ENCODE measurements around the gene ATF3. TPM values are rescaled to one million over a fixed set of nuclear protein-coding genes. Genes with fewer than 3 reads are reported as not detected.

Gene ATF3
- total and polyA plus RNA-seq, 2 of the 4 experiments (the other 2 are of a cell fraction): 9.9 to 12.3 TPM

DNA sequence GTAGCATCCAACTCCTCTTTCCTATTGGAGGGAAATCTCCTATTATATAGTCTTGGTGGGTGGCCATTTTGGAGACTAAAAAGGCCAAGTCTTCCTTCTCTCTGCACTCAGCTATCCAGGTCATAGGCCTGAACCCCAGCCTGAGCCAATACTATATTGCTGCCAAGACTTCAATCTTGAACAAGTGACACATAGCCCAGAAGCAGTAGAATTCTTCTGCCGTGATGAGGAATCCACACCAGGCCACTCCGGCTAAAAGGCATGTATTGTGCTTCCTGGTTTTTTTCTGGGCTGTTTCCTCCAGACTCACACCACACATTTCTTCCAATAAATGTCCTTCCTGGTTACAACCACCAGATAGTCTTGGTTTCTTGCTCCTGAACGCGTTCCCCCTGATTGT lies 43.0 kb downstream of the ATF3 start:
- Histone ChIP-seq H2BK15ac (ENCODE audit: low read depth, low read length) (peak overlapping the region; percentile 58; the same call in 2 of the 3 replicates), H3K79me1 (ENCODE audit: low read depth in 1 of 2, low read length in 2 of 2) (no peaks in the 10 kb centered on the region), H4K5ac (ENCODE audit: low read depth, low read length) (peak overlapping the region; percentile 16; the same call in 1 of the 2 replicates), H3K23ac (ENCODE audit: low read depth, low read length) (no peak overlapping the region), H2AK9ac (replicated peaks; ENCODE audit: low read depth, low read length, poor library complexity) (no peak overlapping the region), H3K27ac (ENCODE audit: insufficient read depth, low read length) (peak overlapping the region; percentile 51; the same call in 1 of the 2 replicates), H2BK5ac (ENCODE audit: low read depth, low read length, poor library complexity, severe bottlenecking) (peak overlapping the region; percentile 69), H3K4me3 (ENCODE audit: insufficient read depth, low read depth, low read length) (no peak overlapping the region), H3K56ac (ENCODE audit: extremely low read depth, insufficient read depth, low read length) (no peak overlapping the region), H3K14ac (replicated peaks; ENCODE audit: low read depth, low read length) (no peak overlapping the region; the same call in 1 of the 2 replicates), H3K4me1 (ENCODE audit: control insufficient read depth, insufficient read depth, low read length) (peaks cover 13% of the 10 kb centered on the region), H2AK5ac (ENCODE audit: low read depth, low read length) (no peak overlapping the region), H3K36me3 (ENCODE audit: control insufficient read depth, insufficient read depth, low read length) (no peaks in the 10 kb centered on the region), H3K9me1 (ENCODE audit: insufficient read depth, low read length) (peaks cover 18% of the 10 kb centered on the region), H2BK20ac (ENCODE audit: low read depth, low read length) (peak overlapping the region; percentile 71; the same call in 1 of the 2 replicates), H4K20me1 (ENCODE audit: insufficient read depth, low read length) (no peaks in the 10 kb centered on the region), H2AFZ (replicated peaks; ENCODE audit: low read length, poor library complexity) (peak overlapping the region; percentile 69), H3K9ac (ENCODE audit: low read depth, low read length) (no peak overlapping the region), H2BK120ac (ENCODE audit: low read depth, low read length) (peak overlapping the region; percentile 43; the same call in 1 of the 2 replicates), H3K4ac (ENCODE audit: low read depth, low read length) (peak overlapping the region; percentile 24; the same call in 1 of the 2 replicates), H3K4me2 (ENCODE audit: low read depth, low read length) (no peak overlapping the region), H3K18ac (ENCODE audit: low read depth, low read length) (peak overlapping the region; percentile 62; the same call in 1 of the 2 replicates), H3K9me3 (ENCODE audit: control insufficient read depth, insufficient read depth, low read length) (0 out of 2 replicates have a peak, but pooled peaks cover 2% of the 10 kb centered on the region), H3K27me3 (ENCODE audit: control insufficient read depth, insufficient read depth, low read length) (no peaks in the 10 kb centered on the region), H4K8ac (ENCODE audit: low read depth in 2 of 2, low read length in 2 of 2) (peak overlapping the region; percentile 65 to 68; a peak in 3 of 4 replicates), H4K91ac (ENCODE audit: insufficient read depth, low read depth, low read length) (peak overlapping the region; percentile 62)
- BruUV-seq (replicated peaks): no TSS peak
- intact Hi-C loops (cut with micrococcal nuclease) (no loop called here), dilution Hi-C loops (cut with HindIII; ENCODE audit: low sequenced_read_pairs, unreplicated experiment) (no loop called here), in situ Hi-C loops (cut with MboI; ENCODE audit: low sequenced_read_pairs) (loop anchor here (25.0 kb wide), 1 partner anchor 336 kb away; no protein-coding TSS in a partner anchor)
- TF ChIP-seq SMC3 (IDR thresholded peaks at IDR 0.05; ENCODE audit: low read depth, low read length): no peak
- no peak for TF ChIP-seq CHD1 (IDR thresholded peaks at IDR 0.05; ENCODE audit: low read depth, low read length)
- TF ChIP-seq RCOR1 (IDR thresholded peaks at IDR 0.05; ENCODE audit: insufficient replicate concordance, low read length): no peak
- no peak for TF ChIP-seq MAZ (IDR thresholded peaks at IDR 0.05; ENCODE audit: borderline replicate concordance, low read depth, low read length)
- TF ChIP-seq NFE2L2 (IDR thresholded peaks at IDR 0.05; ENCODE audit: low read depth, low read length): no peak
- TF ChIP-seq MAFK (IDR thresholded peaks at IDR 0.05; ENCODE audit: low read depth, low read length): no peak
- TF ChIP-seq, protein P1, sequence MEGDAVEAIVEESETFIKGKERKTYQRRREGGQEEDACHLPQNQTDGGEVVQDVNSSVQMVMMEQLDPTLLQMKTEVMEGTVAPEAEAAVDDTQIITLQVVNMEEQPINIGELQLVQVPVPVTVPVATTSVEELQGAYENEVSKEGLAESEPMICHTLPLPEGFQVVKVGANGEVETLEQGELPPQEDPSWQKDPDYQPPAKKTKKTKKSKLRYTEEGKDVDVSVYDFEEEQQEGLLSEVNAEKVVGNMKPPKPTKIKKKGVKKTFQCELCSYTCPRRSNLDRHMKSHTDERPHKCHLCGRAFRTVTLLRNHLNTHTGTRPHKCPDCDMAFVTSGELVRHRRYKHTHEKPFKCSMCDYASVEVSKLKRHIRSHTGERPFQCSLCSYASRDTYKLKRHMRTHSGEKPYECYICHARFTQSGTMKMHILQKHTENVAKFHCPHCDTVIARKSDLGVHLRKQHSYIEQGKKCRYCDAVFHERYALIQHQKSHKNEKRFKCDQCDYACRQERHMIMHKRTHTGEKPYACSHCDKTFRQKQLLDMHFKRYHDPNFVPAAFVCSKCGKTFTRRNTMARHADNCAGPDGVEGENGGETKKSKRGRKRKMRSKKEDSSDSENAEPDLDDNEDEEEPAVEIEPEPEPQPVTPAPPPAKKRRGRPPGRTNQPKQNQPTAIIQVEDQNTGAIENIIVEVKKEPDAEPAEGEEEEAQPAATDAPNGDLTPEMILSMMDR (conservative IDR thresholded peaks at IDR 0.05; ENCODE audit: low read depth, low read length): no peak
- DNase-seq (peak; percentile 70), ATAC-seq (ENCODE audit: low read depth) (peak; percentile 33)
- 53% methylated on average over 3 of the region's 4 CpGs; no CpG with 5 or more reads in 1 of the 2 experiments for WGBS, 2 experiments (ENCODE audit: extremely low coverage in 2 of 2, insufficient read length in 1 of 2)
- ChIA-PET CTCF (interaction anchor here (1.5 kb wide), 1 partner anchor 175 kb away, joined by 4 read pairs; no protein-coding TSS in a partner anchor), POLR2A (ENCODE audit: unreplicated experiment) (no interaction called here)
